ENCODE data around the gene CEP112. TPM values are rescaled to one million over a fixed set of nuclear protein-coding genes. Genes with fewer than 3 reads are reported as not detected.

CEP112 gene
- total RNA-seq, 4 donors from 2014 or later: 0.53 to 41.3 (median 5.7) TPM

- no peak for DNase-seq
- Histone ChIP-seq H3K4me3 (no peak overlapping the region), H3K4me1 (no peaks in the 10 kb centered on the region), H3K27ac (no peak overlapping the region), H3K9me3 (no peaks in the 10 kb centered on the region), H3K36me3 (no peaks in the 10 kb centered on the region), H3K27me3 (no peaks in the 10 kb centered on the region)
- no peak for TF ChIP-seq CTCF (IDR thresholded peaks at IDR 0.05)
- TF ChIP-seq POLR2A (IDR thresholded peaks at IDR 0.05): no peak
These were observed 148.5 kb downstream of the CEP112 start for GRCh38 chr17:66043419-66043818.

- Histone ChIP-seq H3K27me3 (no peaks in the 10 kb centered on the region), H3K9me3 (no peaks in the 10 kb centered on the region), H3K4me1 (no peaks in the 10 kb centered on the region), H3K4me3 (no peak overlapping the region), H3K27ac (no peak overlapping the region), H3K36me3 (no peaks in the 10 kb centered on the region)
- DNase-seq: no peak
- TF ChIP-seq POLR2A (IDR thresholded peaks at IDR 0.05) (no peak), CTCF (IDR thresholded peaks at IDR 0.05) (no peak)
These were observed 151.5 kb downstream of the CEP112 start for GRCh38 chr17:66040402-66040801.

- no peak for TF ChIP-seq POLR2A (IDR thresholded peaks at IDR 0.05)
- TF ChIP-seq CTCF (IDR thresholded peaks at IDR 0.05): no peak
These were observed 153.8 kb downstream of the CEP112 start for GRCh38 chr17:66038125-66038524.

GRCh38 chr17:66037221-66037620, 154.7 kb downstream of the CEP112 start:
- no peak overlapping the region for H3K4me3 ChIP-seq
- H3K4me1 ChIP-seq: no peaks in the 10 kb centered on the region
- no peak overlapping the region for H3K27ac ChIP-seq
- DNase-seq: no peak
- no peaks in the 10 kb centered on the region for H3K36me3 ChIP-seq
- no peaks in the 10 kb centered on the region for H3K27me3 ChIP-seq
- H3K9me3 ChIP-seq: no peaks in the 10 kb centered on the region
- TF ChIP-seq POLR2A (IDR thresholded peaks at IDR 0.05) (no peak), CTCF (IDR thresholded peaks at IDR 0.05) (no peak)

More at GRCh38 chr17:66038125-66038524, 153.8 kb downstream of the CEP112 start:
- no peak for DNase-seq
- no peaks in the 10 kb centered on the region for H3K27me3 ChIP-seq
- H3K9me3 ChIP-seq: no peaks in the 10 kb centered on the region
- H3K27ac ChIP-seq: no peak overlapping the region
- H3K4me3 ChIP-seq: no peak overlapping the region
- no peaks in the 10 kb centered on the region for H3K36me3 ChIP-seq
- no peaks in the 10 kb centered on the region for H3K4me1 ChIP-seq

- TF ChIP-seq POLR2A (IDR thresholded peaks at IDR 0.05) (no peak), CTCF (IDR thresholded peaks at IDR 0.05) (no peak)
- no peaks in the 10 kb centered on the region for H3K36me3 ChIP-seq
- no peaks in the 10 kb centered on the region for H3K27me3 ChIP-seq
- H3K4me3 ChIP-seq: no peak overlapping the region
- no peaks in the 10 kb centered on the region for H3K4me1 ChIP-seq
- no peaks in the 10 kb centered on the region for H3K9me3 ChIP-seq
- no peak for DNase-seq
- H3K27ac ChIP-seq: no peak overlapping the region
These were observed 159.7 kb downstream of the CEP112 start for GRCh38 chr17:66032082-66032712.

- H3K4me1 ChIP-seq: no peaks in the 10 kb centered on the region
- H3K27ac ChIP-seq: no peak overlapping the region
- no peaks in the 10 kb centered on the region for H3K27me3 ChIP-seq
- H3K9me3 ChIP-seq: peaks cover 0 to 22% (median 0%) of the 10 kb centered on the region in 4 donors
- TF ChIP-seq CTCF (IDR thresholded peaks at IDR 0.05): no peak
- TF ChIP-seq POLR2A (IDR thresholded peaks at IDR 0.05): no peak
- no peak for DNase-seq
- no peak overlapping the region for H3K4me3 ChIP-seq
- no peaks in the 10 kb centered on the region for H3K36me3 ChIP-seq
These were observed 166.4 kb downstream of the CEP112 start for GRCh38 chr17:66025551-66025950.
